ENCODE results near the gene OTOS.

The OTOS gene

GRCh38 chr2:240133401-240133800, 7.1 kb downstream of the OTOS start:
- DNase-seq (ENCODE audit: low spot score): no peak
- Histone ChIP-seq H3K4me3 (no peak overlapping the region), H3K27ac (no peak overlapping the region)
- no peak for TF ChIP-seq CTCF (IDR thresholded peaks at IDR 0.05)

- TF ChIP-seq CTCF (IDR thresholded peaks at IDR 0.05): no peak
- Histone ChIP-seq H3K4me3 (no peak overlapping the region), H3K27ac (no peak overlapping the region)
- no peak for DNase-seq (ENCODE audit: low spot score)
Measured at GRCh38 chr2:240132651-240132980, 7.8 kb downstream of the OTOS start.

- no peak for TF ChIP-seq CTCF (IDR thresholded peaks at IDR 0.05)
- Histone ChIP-seq H3K4me3 (no peak overlapping the region), H3K27ac (no peak overlapping the region)
- no peak for DNase-seq (ENCODE audit: low spot score)
Measured at GRCh38 chr2:240131941-240132650, 8.4 kb downstream of the OTOS start.

GRCh38 chr2:240131296-240131695, 9.2 kb downstream of the OTOS start:
- H3K4me3 ChIP-seq: no peak overlapping the region
- DNase-seq (ENCODE audit: low spot score): no peak
- H3K27ac ChIP-seq: no peak overlapping the region
- TF ChIP-seq CTCF (IDR thresholded peaks at IDR 0.05): no peak

- Histone ChIP-seq H3K4me3 (no peak overlapping the region), H3K27ac (no peak overlapping the region)
- no peak for DNase-seq (ENCODE audit: low spot score)
- no peak for TF ChIP-seq CTCF (IDR thresholded peaks at IDR 0.05)
Measured at GRCh38 chr2:240130393-240131195, 9.9 kb downstream of the OTOS start.

GRCh38 chr2:240129731-240130392, 10.6 kb downstream of the OTOS start:
- DNase-seq (ENCODE audit: low spot score): peak; percentile 36
- no peak for TF ChIP-seq CTCF (IDR thresholded peaks at IDR 0.05)
- H3K27ac ChIP-seq: no peak overlapping the region
- H3K4me3 ChIP-seq: no peak overlapping the region

Data from coronary artery (tissue), 2 donors.